Muscle of back (tissue), 11 donors: Measurements from ENCODE around the gene C9orf50. TPM values are rescaled to one million over a fixed set of nuclear protein-coding genes. Genes with fewer than 3 reads are reported as not detected.

ENCODE experiments used
- DNase-seq, 3 donors: peaks; one replicate each; pipeline versions ENCODE4 v3.0.0 to v3.0.0-alpha.2; 2013
- polyA plus RNA-seq, 10 donors: library from polyadenylated mRNA; unstranded; fragments of 120-200 nt; gene quantifications; one replicate each; pipeline ENCODE4 v1.2.1, GENCODE V29; 2013; ENCODE audit not compliant: insufficient read length in 10 of 10

Gene C9orf50
- polyA plus RNA-seq, 10 donors, result 0.17 to 0.18 TPM; not detected in 8

DNA sequence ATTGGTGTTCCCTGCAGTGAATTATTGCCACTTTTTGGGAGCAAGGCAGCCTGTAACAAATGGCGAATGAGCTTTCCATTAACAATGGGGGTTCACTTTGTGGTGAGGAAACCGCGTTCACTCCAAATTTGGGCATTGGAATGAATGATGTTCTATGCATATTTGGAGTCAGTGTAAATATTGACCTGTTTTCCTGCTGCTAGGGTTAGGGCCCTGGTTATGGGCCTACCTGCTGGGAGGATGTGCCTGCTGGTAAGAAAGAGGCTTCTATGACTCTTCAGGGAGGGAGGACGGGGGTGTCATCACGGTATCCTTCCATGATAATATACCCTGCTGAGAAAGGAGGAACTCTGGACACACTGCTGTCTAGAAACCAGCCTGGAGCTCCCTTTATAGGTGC is 29.0 kb downstream of the C9orf50 start:
- DNase-seq, result no peak

DNA sequence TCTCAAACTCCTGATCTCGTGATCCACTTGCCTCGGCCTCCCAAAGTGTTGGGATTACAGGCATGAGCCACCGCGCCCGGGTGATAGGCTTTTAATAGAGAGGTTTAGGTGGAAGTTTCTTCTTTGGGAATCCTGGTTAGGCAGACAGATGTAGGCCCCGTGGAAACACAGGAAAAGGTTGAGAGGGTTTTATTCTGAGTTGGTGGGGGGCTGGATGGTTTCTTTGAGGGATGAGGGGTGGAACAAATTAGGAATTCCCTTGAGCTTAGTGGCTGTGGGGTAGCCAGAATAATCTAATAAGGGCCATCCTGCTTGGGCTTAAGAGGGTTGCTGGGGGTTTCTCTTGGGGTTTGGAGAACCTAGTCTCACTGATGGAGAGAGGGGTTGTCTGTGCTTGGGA is 30.4 kb downstream of the C9orf50 start:
- no peak for DNase-seq

- DNase-seq, result peak in 1 of 3 donors; percentile 46
Observed at GRCh38 chr9:129587487-129588262, 33.2 kb downstream of the C9orf50 start.

DNA sequence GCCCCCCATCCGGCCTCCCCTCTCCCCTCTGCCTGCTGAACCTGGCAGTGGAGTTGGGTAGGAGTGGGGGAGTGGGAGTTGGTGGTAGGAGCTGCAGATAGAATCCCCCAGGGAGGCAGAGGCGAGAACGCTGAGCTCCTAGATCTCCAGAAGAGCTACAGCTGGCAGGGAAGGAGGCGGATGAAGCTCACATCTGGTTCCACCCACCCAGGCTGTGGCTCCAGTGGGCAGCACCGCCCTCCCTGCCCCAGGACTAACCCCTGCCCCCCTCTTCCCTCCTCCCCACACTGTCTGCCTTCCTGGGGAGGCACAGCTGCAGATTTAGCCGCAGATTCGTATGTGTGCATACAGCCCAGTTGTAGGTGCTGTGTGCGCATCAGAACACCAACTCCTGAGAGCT is 34.2 kb downstream of the C9orf50 start:
- no peak for DNase-seq

GRCh38 chr9:129586245-129586644 is 34.7 kb downstream of the C9orf50 start:
- no peak for DNase-seq

GRCh38 chr9:129585352-129585751 is 35.5 kb downstream of the C9orf50 start:
- DNase-seq, result no peak

DNA sequence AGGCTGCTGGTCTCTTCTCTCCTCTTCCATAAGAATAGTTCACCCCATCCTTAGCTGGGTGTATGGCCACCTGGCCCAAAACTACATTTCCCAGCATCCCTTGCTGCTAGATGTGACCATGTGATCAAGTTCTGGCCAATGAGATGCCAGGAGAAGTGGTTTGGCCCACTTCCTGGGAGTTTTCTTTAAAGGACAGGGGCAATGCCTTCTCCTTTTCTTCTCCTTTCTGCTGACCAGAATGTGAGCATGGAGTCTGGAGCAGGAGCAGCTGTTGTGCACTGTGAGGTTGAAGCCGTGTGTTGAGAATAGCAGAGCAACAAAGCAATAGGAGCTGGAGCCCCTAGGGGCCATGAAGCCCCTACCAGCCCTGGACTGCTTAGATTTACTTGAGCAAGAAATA is 36.8 kb downstream of the C9orf50 start:
- peak in 2 of 3 donors; percentile 73 to 87 for DNase-seq

DNA sequence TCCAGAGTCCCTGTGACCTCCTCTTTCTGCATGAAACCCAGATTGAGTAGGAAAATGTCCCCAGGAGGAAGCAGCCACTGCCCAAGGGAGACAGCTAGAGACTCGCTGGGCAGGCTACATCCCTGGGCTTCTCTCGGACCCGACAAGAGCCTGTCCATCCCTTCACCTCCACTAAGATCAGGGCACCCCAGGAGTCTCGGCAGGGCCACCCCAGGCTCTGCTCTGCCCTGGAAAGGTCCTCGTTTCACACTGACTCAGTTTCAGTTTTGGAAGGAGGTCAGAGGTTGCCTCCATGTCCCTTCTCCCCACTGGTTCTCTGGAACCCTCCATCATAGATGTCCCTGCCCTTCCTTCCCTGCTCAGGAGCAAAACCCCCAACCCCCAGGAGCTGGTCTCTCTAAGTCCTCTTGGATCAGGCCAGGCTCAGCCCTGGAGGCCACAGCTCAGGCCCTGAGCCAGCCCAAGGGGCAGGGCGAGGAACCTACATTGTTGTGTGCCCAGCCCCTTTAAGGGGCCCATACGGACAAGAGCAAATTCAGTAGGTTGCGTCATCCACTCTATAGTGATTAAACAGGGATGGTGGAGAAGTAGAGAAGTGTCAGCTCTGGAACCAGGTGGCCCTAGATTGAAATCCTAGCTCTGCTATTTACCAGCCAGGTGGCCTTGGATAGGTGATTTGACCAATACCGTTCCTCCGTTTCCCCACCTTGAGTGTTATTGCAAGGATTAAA is 37.4 kb downstream of the C9orf50 start:
- DNase-seq, result no peak

GRCh38 chr9:129582855-129583254 is 38.0 kb downstream of the C9orf50 start:
- no peak for DNase-seq

- DNase-seq, result no peak
Observed at GRCh38 chr9:129581505-129582189, 39.3 kb downstream of the C9orf50 start.

- DNase-seq, result no peak
Observed at GRCh38 chr9:129580211-129580915, 40.5 kb downstream of the C9orf50 start.

- no peak for DNase-seq
Observed at GRCh38 chr9:129579294-129579693, 41.6 kb downstream of the C9orf50 start.

- DNase-seq, result peak in 2 of 3 donors; percentile 69 to 76
Observed at GRCh38 chr9:129576546-129577543, 44.1 kb downstream of the C9orf50 start.

DNA sequence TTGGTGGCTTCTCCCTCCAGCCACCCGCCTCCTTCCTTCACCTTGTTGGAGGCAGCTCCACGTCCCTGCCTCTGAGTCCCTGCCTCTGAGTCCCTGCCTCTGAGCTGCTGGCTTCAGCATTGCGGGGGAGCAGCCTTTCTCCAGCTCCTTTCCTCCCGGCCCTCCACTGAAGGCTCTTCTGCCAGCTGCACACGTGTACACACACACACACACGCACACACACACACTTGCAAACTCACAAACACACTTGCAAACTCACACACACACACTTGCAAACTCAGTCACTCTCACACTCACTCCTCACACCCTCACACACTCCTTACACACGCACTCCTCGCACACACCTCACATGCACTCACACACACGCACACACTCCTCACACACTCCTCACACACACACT is 45.1 kb downstream of the C9orf50 start:
- peak in 1 of 3 donors; percentile 62 for DNase-seq

- no peak for DNase-seq
Observed at GRCh38 chr9:129574911-129575585, 45.9 kb downstream of the C9orf50 start.

GRCh38 chr9:129573977-129574376 is 46.9 kb downstream of the C9orf50 start:
- no peak for DNase-seq

GRCh38 chr9:129572517-129572916 is 48.4 kb downstream of the C9orf50 start:
- no peak for DNase-seq

DNA sequence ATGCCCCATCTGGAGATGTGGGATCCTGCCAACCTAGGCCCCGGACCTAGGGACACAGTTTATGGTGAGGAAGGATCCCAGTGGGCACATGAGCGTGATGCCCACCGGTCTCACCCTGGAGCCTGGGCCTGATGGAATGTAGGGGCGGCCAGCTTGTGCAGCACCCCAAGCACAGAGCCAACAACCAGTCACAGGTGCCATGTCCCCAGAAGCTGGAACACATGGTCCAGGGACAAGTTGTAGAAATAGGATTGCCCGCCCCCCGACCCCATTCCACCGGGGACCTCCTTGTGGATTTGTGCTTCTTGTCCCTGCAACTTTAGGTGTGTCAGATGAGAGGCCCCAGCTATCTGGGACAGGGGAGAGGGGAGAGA is 48.9 kb downstream of the C9orf50 start:
- no peak for DNase-seq

GRCh38 chr9:129571298-129572051 is 49.4 kb downstream of the C9orf50 start:
- no peak for DNase-seq
